Vagina (tissue), 2 donors: ENCODE measurements around the gene SVEP1.

Experiments used
- CTCF ChIP-seq, 3 experiments: fragments of 450-650 bp in 2 of 3; fragments of 200-600 bp in 1 of 3; sonication (generic) in 1 of 3; IDR thresholded peaks; one replicate each; pipeline ENCODE4 v1.5.1; 2017 to 2019; ENCODE audit warnings: antibody characterized with exemption in 3 of 3, mild to moderate bottlenecking in 2 of 3, moderate library complexity in 2 of 3
- POLR2A ChIP-seq, 2 donors: fragments of 450-650 bp; IDR thresholded peaks; one replicate each; pipeline ENCODE4 v1.6.1; 2017; ENCODE audit warnings: antibody characterized with exemption in 2 of 2, mild to moderate bottlenecking in 2 of 2, moderate library complexity in 2 of 2
- POLR2AphosphoS5 ChIP-seq, 2 donors: sonication (generic); formaldehyde crosslinking; IDR thresholded peaks; one replicate each; pipeline ENCODE4 v1.9.0; 2017; ENCODE audit warnings: antibody characterized with exemption in 2 of 2, mild to moderate bottlenecking in 2 of 2, low read depth in 1 of 2; ENCODE audit not compliant: insufficient read depth in 1 of 2

GRCh38 chr9:110602281-110602680 is 22.7 kb upstream of the SVEP1 start:
- TF ChIP-seq CTCF (IDR thresholded peaks at IDR 0.05) (no peak), POLR2A (IDR thresholded peaks at IDR 0.05) (no peak), POLR2AphosphoS5 (IDR thresholded peaks at IDR 0.05; ENCODE audit: insufficient read depth in 1 of 2, low read depth in 1 of 2) (no peak)
